ENCODE results near the gene CHCHD3.

CHCHD3 gene

GRCh38 chr7:132854238-132854637 lies 227.7 kb downstream of the CHCHD3 start:
- H3K4me3 ChIP-seq (ENCODE audit: low read length in 2 of 2), result no peak overlapping the region
- no peaks in the 10 kb centered on the region for H3K9me3 ChIP-seq (ENCODE audit: control insufficient read depth in 2 of 2, low read length in 2 of 2)
- no peak overlapping the region for H3K9ac ChIP-seq (ENCODE audit: low read length in 2 of 2)
- no peaks in the 10 kb centered on the region for H3K4me1 ChIP-seq (ENCODE audit: control insufficient read depth, insufficient read depth, low read length)
- no peak overlapping the region for H3K27ac ChIP-seq (ENCODE audit: low read length)
- no peaks in the 10 kb centered on the region for H3K27me3 ChIP-seq (ENCODE audit: control insufficient read depth in 1 of 2, insufficient read depth in 2 of 2, low read length in 2 of 2)
- H3K36me3 ChIP-seq (ENCODE audit: control insufficient read depth in 2 of 2, insufficient read depth in 2 of 2, low read length in 2 of 2), result peaks cover 0 to 2% of the 10 kb centered on the region in 2 donors

- no peak overlapping the region for H3K27ac ChIP-seq (ENCODE audit: low read length)
- H3K36me3 ChIP-seq (ENCODE audit: control insufficient read depth in 2 of 2, insufficient read depth in 2 of 2, low read length in 2 of 2), result no peaks in the 10 kb centered on the region
- no peaks in the 10 kb centered on the region for H3K9me3 ChIP-seq (ENCODE audit: control insufficient read depth in 2 of 2, low read length in 2 of 2)
- H3K27me3 ChIP-seq (ENCODE audit: control insufficient read depth in 1 of 2, insufficient read depth in 2 of 2, low read length in 2 of 2), result no peaks in the 10 kb centered on the region
- H3K4me1 ChIP-seq (ENCODE audit: control insufficient read depth, insufficient read depth, low read length), result no peaks in the 10 kb centered on the region
- H3K9ac ChIP-seq (ENCODE audit: low read length in 2 of 2), result no peak overlapping the region
- no peak overlapping the region for H3K4me3 ChIP-seq (ENCODE audit: low read length in 2 of 2)
Observed at GRCh38 chr7:132847376-132847775, 234.5 kb downstream of the CHCHD3 start.

- Histone ChIP-seq H3K27me3 (ENCODE audit: control insufficient read depth in 1 of 2, insufficient read depth in 2 of 2, low read length in 2 of 2) (no peaks in the 10 kb centered on the region), H3K9ac (ENCODE audit: low read length in 2 of 2) (no peak overlapping the region), H3K4me3 (ENCODE audit: low read length in 2 of 2) (no peak overlapping the region), H3K36me3 (ENCODE audit: control insufficient read depth in 2 of 2, insufficient read depth in 2 of 2, low read length in 2 of 2) (no peaks in the 10 kb centered on the region), H3K9me3 (ENCODE audit: control insufficient read depth in 2 of 2, low read length in 2 of 2) (no peaks in the 10 kb centered on the region), H3K27ac (ENCODE audit: low read length) (no peak overlapping the region), H3K4me1 (ENCODE audit: control insufficient read depth, insufficient read depth, low read length) (no peaks in the 10 kb centered on the region)
Observed at GRCh38 chr7:132846086-132846485, 235.8 kb downstream of the CHCHD3 start.

- no peaks in the 10 kb centered on the region for H3K9me3 ChIP-seq (ENCODE audit: control insufficient read depth in 2 of 2, low read length in 2 of 2)
- H3K36me3 ChIP-seq (ENCODE audit: control insufficient read depth in 2 of 2, insufficient read depth in 2 of 2, low read length in 2 of 2), result no peaks in the 10 kb centered on the region
- no peak overlapping the region for H3K4me3 ChIP-seq (ENCODE audit: low read length in 2 of 2)
- no peak overlapping the region for H3K27ac ChIP-seq (ENCODE audit: low read length)
- H3K9ac ChIP-seq (ENCODE audit: low read length in 2 of 2), result no peak overlapping the region
- H3K27me3 ChIP-seq (ENCODE audit: control insufficient read depth in 1 of 2, insufficient read depth in 2 of 2, low read length in 2 of 2), result no peaks in the 10 kb centered on the region
- no peaks in the 10 kb centered on the region for H3K4me1 ChIP-seq (ENCODE audit: control insufficient read depth, insufficient read depth, low read length)
Observed at GRCh38 chr7:132842478-132842877, 239.4 kb downstream of the CHCHD3 start.

GRCh38 chr7:132840199-132840598 lies 241.7 kb downstream of the CHCHD3 start:
- Histone ChIP-seq H3K4me3 (ENCODE audit: low read length in 2 of 2) (no peak overlapping the region), H3K36me3 (ENCODE audit: control insufficient read depth in 2 of 2, insufficient read depth in 2 of 2, low read length in 2 of 2) (no peaks in the 10 kb centered on the region), H3K27ac (ENCODE audit: low read length) (no peak overlapping the region), H3K9me3 (ENCODE audit: control insufficient read depth in 2 of 2, low read length in 2 of 2) (no peaks in the 10 kb centered on the region), H3K27me3 (ENCODE audit: control insufficient read depth in 1 of 2, insufficient read depth in 2 of 2, low read length in 2 of 2) (no peaks in the 10 kb centered on the region), H3K4me1 (ENCODE audit: control insufficient read depth, insufficient read depth, low read length) (no peaks in the 10 kb centered on the region), H3K9ac (ENCODE audit: low read length in 2 of 2) (no peak overlapping the region)

- Histone ChIP-seq H3K4me1 (ENCODE audit: control insufficient read depth, insufficient read depth, low read length) (no peaks in the 10 kb centered on the region), H3K9ac (ENCODE audit: low read length in 2 of 2) (no peak overlapping the region), H3K36me3 (ENCODE audit: control insufficient read depth in 2 of 2, insufficient read depth in 2 of 2, low read length in 2 of 2) (peaks cover 0 to 2% of the 10 kb centered on the region in 2 donors), H3K27ac (ENCODE audit: low read length) (no peak overlapping the region), H3K4me3 (ENCODE audit: low read length in 2 of 2) (no peak overlapping the region), H3K27me3 (ENCODE audit: control insufficient read depth in 1 of 2, insufficient read depth in 2 of 2, low read length in 2 of 2) (no peaks in the 10 kb centered on the region), H3K9me3 (ENCODE audit: control insufficient read depth in 2 of 2, low read length in 2 of 2) (no peaks in the 10 kb centered on the region)
Observed at GRCh38 chr7:132838313-132838712, 243.6 kb downstream of the CHCHD3 start.

GRCh38 chr7:132837529-132837928 lies 244.4 kb downstream of the CHCHD3 start:
- Histone ChIP-seq H3K27ac (ENCODE audit: low read length) (no peak overlapping the region), H3K4me3 (ENCODE audit: low read length in 2 of 2) (no peak overlapping the region), H3K36me3 (ENCODE audit: control insufficient read depth in 2 of 2, insufficient read depth in 2 of 2, low read length in 2 of 2) (peaks cover 0 to 2% of the 10 kb centered on the region in 2 donors), H3K9me3 (ENCODE audit: control insufficient read depth in 2 of 2, low read length in 2 of 2) (no peaks in the 10 kb centered on the region), H3K9ac (ENCODE audit: low read length in 2 of 2) (no peak overlapping the region), H3K27me3 (ENCODE audit: control insufficient read depth in 1 of 2, insufficient read depth in 2 of 2, low read length in 2 of 2) (no peaks in the 10 kb centered on the region), H3K4me1 (ENCODE audit: control insufficient read depth, insufficient read depth, low read length) (no peaks in the 10 kb centered on the region)

GRCh38 chr7:132836746-132837145 lies 245.1 kb downstream of the CHCHD3 start:
- Histone ChIP-seq H3K9me3 (ENCODE audit: control insufficient read depth in 2 of 2, low read length in 2 of 2) (no peaks in the 10 kb centered on the region), H3K4me1 (ENCODE audit: control insufficient read depth, insufficient read depth, low read length) (no peaks in the 10 kb centered on the region), H3K27ac (ENCODE audit: low read length) (no peak overlapping the region), H3K36me3 (ENCODE audit: control insufficient read depth in 2 of 2, insufficient read depth in 2 of 2, low read length in 2 of 2) (peaks cover 0 to 2% of the 10 kb centered on the region in 2 donors), H3K4me3 (ENCODE audit: low read length in 2 of 2) (no peak overlapping the region), H3K27me3 (ENCODE audit: control insufficient read depth in 1 of 2, insufficient read depth in 2 of 2, low read length in 2 of 2) (no peaks in the 10 kb centered on the region), H3K9ac (ENCODE audit: low read length in 2 of 2) (no peak overlapping the region)

GRCh38 chr7:132830941-132831340 lies 250.9 kb downstream of the CHCHD3 start:
- peaks cover 0 to 2% of the 10 kb centered on the region in 2 donors for H3K36me3 ChIP-seq (ENCODE audit: control insufficient read depth in 2 of 2, insufficient read depth in 2 of 2, low read length in 2 of 2)

GRCh38 chr7:132828502-132828901 lies 253.4 kb downstream of the CHCHD3 start:
- no peaks in the 10 kb centered on the region for H3K9me3 ChIP-seq (ENCODE audit: control insufficient read depth in 2 of 2, low read length in 2 of 2)
- no peak overlapping the region for H3K4me3 ChIP-seq (ENCODE audit: low read length in 2 of 2)
- H3K36me3 ChIP-seq (ENCODE audit: control insufficient read depth in 2 of 2, insufficient read depth in 2 of 2, low read length in 2 of 2), result no peaks in the 10 kb centered on the region
- no peaks in the 10 kb centered on the region for H3K4me1 ChIP-seq (ENCODE audit: control insufficient read depth, insufficient read depth, low read length)
- H3K27ac ChIP-seq (ENCODE audit: low read length), result no peak overlapping the region
- no peak overlapping the region for H3K9ac ChIP-seq (ENCODE audit: low read length in 2 of 2)
- H3K27me3 ChIP-seq (ENCODE audit: control insufficient read depth in 1 of 2, insufficient read depth in 2 of 2, low read length in 2 of 2), result no peaks in the 10 kb centered on the region

More at GRCh38 chr7:132830941-132831340, 250.9 kb downstream of the CHCHD3 start:
- Histone ChIP-seq H3K27me3 (ENCODE audit: control insufficient read depth in 1 of 2, insufficient read depth in 2 of 2, low read length in 2 of 2) (no peaks in the 10 kb centered on the region), H3K27ac (ENCODE audit: low read length) (no peak overlapping the region), H3K9me3 (ENCODE audit: control insufficient read depth in 2 of 2, low read length in 2 of 2) (no peaks in the 10 kb centered on the region), H3K9ac (ENCODE audit: low read length in 2 of 2) (no peak overlapping the region), H3K4me1 (ENCODE audit: control insufficient read depth, insufficient read depth, low read length) (no peaks in the 10 kb centered on the region), H3K4me3 (ENCODE audit: low read length in 2 of 2) (no peak overlapping the region)

- Histone ChIP-seq H3K4me3 (ENCODE audit: low read length in 2 of 2) (no peak overlapping the region), H3K9me3 (ENCODE audit: control insufficient read depth in 2 of 2, low read length in 2 of 2) (no peaks in the 10 kb centered on the region), H3K36me3 (ENCODE audit: control insufficient read depth in 2 of 2, insufficient read depth in 2 of 2, low read length in 2 of 2) (no peaks in the 10 kb centered on the region), H3K9ac (ENCODE audit: low read length in 2 of 2) (no peak overlapping the region), H3K4me1 (ENCODE audit: control insufficient read depth, insufficient read depth, low read length) (no peaks in the 10 kb centered on the region), H3K27ac (ENCODE audit: low read length) (no peak overlapping the region), H3K27me3 (ENCODE audit: control insufficient read depth in 1 of 2, insufficient read depth in 2 of 2, low read length in 2 of 2) (no peaks in the 10 kb centered on the region)
Observed at GRCh38 chr7:132825932-132826835, 255.7 kb downstream of the CHCHD3 start.
